Measurements from ENCODE around the gene AOAH.
A peak's percentile ranks its signal among the peaks of the same experiment; 100 is the strongest.
"Not testable (repeated sequence)": the region's sequence is repeated elsewhere in the genome, so short reads cannot be mapped to it uniquely, and the experiment has no call there.

The AOAH gene

DNA sequence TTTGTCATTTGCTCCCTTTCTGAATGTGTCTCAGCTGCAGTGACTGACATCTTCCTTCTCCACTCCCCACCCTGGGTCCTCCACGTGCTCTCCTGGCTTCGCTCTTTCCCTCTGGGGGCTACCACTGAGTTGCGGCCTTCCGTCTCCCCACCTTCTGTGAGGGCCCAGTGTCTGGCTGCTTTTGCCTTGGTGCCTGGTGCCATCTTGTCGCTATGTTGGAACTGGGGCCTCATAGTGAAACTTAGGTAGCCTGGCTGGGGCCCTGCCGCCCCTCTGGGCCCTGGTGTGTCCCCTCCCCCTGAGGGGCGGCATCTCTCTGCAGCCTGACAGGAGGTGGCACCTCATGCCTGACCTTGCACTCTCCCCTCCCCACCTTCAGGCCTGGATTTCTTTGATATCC, 190.6 kb downstream of the AOAH start:
- DNase-seq, result no peak

DNA sequence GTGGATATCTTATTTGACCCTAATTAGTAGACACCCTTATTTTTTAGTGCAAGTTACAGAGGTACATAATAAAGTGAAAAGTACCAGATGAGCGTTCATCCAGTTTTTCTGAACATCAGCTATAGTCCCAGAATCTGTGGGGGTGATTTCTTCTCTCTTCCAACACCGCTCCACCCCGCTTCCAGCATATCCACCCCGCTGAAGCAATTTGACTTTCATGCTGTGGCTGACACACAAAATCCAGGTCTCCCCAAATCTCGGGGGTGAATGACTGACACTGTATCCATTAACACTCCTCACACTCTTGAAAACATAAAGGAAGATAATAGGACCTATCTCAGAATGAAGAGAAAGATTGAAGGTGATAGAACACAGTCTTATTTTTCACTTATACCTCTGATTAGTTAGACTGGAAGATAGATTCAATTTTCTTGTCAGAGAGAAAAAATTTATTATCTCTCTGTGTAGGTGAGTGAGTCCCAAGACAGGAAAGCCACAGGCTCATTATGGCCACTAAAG, 191.3 kb downstream of the AOAH start:
- no peak for DNase-seq

DNA sequence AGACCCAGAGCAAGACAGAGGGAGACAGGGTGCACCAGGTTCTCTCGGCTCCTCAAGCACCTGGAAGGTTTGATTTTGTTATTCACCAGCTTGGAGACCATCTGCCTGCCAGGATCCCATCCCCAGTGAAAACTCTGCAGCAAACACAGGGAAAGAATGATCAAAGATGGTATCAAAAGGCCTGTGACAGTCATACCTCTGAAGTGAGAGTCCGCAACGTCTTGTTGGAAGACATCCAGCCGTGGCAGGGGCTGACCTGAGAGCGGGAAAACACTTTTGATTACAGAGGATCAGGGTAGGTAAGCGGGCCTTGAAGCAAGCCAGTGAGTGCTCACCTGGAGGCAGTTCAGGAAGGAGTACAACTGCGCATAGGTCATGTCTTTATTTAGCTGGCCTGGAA, 192.3 kb downstream of the AOAH start:
- no peak for DNase-seq

DNA sequence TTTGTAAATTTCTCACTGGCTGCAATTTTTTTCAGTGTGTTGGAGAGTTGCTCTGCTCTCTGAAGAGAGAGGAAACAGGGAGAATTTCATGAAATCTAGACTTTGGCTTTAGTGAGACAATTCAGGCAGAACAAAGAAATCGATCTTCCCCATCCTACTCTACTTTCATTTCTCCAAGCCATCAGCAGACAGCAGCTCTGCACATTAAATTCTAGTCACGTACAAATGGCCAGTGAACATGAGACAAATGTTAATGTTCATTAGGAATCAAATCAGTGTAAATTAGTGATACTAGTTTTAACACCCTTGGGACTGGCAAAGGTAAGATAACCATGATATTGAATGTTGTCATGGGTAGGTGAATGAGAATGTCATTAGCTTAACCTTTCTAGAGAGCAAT, 193.8 kb downstream of the AOAH start:
- no peak for DNase-seq

DNA sequence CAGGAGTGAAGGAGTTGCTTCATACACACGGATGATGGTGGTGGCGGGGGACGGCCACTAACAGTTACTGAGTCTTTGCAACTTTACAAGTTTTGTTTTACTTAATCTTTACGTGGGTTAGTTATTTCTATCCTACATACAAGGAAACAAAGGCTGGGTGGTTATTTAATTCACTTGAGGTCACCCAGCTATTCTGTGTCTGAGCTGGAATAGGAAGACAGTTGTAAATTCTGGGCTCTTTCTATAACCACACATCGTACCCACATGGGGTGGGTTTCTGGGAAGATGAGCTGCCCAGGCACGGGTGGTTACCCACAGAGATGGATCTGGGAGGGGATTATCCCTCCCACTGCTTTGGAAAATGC, 196.8 kb downstream of the AOAH start:
- no peak for DNase-seq

DNA sequence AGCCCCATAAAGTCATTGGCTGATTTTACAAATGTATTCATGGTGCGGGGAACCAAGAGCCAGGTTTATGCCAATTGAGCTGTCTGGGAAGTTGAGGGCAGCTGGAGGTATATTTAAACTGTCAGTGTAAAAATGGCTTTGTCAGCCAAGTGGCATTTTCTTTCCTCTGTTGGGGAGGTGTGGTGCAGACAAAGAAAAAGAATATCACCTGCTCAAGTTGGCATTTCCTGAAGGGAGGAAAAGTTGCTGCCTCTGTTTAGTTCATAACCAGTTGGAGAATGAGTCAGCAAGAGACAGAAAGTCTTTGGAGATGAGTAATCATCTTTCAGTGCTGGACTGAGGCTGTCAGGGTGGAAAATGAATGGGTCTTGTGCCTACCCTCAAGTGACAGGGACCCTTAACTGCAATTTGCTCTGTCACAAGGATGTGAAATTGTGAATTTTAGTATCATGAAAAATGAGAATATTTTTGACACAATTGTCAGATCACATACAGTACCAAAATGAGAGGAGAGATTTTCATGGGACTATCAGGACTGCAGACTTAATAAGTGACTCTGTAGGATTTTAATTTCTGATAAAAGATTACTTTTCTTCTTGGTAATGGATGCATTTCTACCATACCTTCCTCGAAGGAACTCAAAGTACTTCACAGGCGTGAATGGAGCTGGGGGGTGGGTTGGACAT, 197.3 kb downstream of the AOAH start:
- no peak for DNase-seq

DNA sequence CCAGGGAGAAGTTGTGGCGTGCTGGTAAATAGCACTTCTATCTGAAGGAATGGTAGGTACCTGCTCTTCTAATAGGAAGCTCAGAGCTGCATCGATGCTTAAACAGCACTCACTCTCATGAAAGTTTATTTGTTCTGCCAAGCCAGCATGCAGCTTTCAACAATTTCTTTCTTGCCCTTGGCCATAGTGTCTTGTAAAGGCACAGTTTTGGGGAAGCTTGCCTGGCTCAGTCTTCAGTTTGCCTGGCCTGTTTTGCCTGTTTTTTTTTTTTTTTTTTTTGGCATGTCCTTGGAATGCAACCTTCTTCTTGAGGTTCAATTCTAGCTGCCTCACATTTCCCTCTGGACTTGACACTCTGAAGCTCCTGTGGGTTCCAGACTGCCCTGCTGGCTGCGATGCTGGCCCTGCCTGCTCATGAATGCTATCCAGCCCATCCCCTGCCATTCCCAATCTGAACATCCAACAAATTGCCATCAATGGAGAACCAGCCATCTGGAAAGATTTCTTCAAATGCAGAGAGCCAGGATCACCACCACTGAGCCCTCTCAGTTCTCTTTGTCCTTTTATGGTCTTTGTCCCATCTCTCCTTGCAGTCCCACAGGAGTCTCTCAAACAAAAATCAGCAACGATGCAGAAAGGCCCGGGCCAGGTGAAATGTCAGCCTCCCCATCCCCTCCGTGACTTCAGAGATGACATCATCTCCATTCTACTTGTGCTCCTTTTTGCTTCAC, 200.8 kb downstream of the AOAH start:
- no peak for DNase-seq

DNA sequence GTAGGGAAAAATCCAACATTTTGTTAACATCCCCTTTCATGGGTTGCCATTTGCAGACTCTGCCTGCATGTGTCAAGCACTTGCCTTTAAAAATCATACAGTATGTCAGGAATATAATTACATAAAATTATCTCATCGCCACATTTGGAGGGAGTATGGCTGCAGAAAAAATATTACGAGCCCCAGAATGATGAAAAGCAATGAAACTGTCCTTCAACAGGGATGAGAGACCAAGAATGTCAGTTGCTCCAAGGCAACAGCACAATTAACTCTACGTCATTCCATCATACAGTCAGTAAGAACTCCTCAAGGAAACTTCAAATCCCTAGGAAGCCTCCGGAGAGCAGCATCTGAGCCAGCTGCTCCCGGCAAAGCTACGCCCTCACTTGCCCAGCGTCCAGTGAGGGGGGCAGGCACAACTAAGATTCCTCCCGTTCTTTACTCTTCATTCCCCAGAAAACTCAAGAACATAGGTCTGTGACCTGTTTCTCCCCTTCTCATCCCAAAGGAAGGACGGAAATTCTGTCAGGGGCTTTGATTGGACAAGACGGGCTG, 201.8 kb downstream of the AOAH start:
- DNase-seq, result peak; percentile 47

DNA sequence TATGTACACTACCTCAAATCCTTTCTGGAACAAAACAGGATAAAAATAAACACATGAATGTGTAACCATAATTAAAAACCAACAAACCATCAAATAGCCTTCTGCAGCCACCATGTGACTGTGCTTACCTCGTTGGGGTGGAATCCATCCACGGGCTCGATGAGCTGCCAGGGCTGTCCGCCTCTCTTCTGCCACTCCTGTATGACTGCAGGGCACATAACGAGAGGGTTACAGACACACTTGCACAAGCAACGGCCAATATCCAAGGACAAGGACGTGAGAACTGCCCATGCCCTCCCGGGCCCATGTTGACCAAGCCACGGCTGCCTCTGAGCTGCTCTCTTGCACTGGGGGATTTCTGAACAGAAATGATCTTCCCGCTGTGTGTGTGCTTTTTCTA, 202.4 kb downstream of the AOAH start:
- no peak for DNase-seq

DNA sequence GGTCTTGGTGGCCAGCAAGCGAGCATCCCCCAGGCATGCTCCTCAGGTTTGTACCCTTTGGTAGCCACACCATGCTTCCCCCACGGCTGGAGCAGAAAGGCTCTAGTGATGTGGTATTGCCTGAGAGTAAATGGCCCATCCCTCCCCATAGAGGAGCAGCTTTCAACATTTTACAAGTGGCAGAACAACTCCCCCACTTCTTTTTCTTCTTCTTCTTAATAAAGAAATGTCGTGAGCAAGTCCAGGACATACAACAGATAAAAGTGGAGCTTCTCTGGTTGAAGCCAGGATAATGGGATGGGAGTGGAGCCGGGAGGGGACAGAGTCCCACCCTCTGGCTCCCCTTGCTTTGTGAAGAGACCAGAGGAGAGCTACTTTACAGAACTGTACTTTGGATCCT, 203.2 kb downstream of the AOAH start:
- DNase-seq, result no peak

DNA sequence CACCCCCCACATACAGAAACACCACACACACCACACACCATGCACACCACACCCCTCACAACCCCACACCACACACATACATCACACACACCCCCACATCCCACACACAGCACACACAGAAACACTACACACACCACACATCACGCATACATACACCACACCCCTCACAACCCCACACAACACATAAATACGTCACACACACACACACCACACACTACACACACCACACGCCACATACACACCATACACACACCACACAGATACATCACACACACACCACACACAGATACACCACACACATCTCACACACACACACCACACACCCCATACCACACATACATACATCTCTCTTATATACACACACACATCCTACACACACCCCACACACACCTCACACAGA, 208.4 kb downstream of the AOAH start:
- no peak for DNase-seq

DNA sequence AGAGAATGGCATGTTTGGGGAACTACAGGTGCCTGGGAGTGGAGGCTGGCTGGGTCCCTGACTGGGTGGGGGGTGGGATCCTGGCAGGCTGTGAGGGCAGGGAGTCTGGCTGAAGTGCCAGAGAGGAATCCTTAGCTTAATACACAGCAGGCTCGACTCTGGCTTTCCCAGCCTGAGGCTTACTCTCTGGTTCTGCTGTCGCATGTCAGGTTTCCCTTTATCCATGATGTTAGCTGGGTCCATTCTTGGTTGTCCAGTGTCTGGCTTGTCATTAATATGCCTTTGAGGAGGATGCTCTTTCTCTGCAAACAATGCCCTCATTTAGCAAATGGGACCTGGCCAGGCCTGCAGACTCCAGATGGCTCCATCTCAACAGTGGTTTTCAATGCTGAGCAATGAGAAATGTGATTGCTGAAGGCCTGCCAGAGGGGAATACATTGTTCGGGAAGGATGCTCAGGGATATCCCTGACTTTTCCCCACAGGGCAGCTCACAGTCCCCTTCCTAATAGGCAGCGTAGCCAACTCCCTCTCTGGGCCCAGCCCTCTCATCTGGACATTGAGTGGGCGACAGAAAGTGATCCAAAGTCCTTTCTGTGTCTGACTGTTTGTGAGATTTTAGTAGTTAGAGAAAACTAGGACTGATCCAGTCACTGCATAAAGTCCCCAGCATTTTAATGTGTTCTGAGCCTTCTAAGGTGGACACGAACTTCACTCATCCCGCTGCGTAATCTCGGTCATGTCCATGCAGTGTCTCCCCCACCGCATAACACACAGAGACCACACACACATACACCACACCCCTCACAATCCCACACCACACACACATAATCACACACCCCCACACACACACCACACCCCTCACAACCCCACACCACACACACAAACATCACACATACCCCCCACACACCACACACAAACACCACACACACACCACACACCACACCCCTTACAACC, 209.7 kb downstream of the AOAH start:
- DNase-seq, result peak; percentile 23

DNA sequence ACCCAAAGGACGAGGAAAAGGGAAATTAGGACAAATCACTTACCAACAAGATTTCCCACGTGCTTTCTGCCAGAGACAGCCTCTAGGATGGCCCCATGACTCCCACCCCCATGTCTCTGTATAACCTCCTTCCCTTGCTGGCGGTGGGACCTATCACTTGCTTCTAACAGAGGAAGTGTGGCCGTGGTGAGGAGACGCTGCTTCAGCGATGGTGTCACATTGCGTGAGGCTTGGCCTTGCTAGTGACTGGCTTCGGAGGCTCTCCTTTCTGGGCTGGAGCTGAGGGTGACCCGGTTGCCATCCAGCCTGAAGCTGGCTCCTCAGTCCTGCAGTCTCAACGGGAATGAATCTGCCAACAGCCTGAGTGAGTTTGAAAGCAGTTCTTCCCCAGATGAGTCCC, 210.9 kb downstream of the AOAH start:
- DNase-seq, result no peak

DNA sequence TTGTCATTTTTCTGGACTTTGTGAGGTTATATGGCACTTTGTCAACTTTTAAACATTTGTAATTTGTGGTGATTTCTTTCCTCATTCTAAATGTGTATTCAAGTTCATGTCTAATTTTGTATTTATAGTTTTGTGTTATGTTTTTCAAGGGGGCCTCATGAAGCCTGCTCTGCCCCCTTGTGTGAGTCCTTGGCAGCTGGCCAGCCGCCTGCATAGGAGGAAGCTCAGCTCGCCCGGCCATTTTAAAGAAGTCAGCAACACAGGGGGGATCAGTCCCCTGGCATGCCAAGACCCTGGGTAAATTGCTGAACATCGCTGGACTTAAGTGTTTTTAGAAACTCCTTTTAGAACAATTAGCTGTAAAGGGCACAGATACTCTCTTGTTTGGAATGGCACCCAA, 211.7 kb downstream of the AOAH start:
- peak; percentile 37 for DNase-seq

DNA sequence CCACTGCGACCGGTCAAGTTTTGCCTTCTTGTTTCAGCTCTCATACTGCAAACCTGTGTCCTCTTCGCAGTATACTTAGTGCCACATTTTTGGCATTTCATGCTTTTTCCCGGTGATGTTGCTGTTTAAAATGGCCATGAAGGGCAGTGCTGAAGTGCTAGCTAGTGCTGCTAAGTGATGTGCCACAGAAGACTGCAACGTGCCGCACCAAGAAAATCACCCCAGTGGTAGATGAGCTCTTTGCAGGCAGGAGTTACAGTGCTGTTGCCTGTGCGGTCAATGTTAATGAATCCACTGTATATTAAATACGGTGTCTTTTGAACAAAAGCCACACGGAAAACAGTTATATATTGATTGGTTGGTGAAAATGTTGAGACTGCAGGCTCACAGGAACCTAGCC, 214.3 kb downstream of the AOAH start:
- no peak for DNase-seq

DNA sequence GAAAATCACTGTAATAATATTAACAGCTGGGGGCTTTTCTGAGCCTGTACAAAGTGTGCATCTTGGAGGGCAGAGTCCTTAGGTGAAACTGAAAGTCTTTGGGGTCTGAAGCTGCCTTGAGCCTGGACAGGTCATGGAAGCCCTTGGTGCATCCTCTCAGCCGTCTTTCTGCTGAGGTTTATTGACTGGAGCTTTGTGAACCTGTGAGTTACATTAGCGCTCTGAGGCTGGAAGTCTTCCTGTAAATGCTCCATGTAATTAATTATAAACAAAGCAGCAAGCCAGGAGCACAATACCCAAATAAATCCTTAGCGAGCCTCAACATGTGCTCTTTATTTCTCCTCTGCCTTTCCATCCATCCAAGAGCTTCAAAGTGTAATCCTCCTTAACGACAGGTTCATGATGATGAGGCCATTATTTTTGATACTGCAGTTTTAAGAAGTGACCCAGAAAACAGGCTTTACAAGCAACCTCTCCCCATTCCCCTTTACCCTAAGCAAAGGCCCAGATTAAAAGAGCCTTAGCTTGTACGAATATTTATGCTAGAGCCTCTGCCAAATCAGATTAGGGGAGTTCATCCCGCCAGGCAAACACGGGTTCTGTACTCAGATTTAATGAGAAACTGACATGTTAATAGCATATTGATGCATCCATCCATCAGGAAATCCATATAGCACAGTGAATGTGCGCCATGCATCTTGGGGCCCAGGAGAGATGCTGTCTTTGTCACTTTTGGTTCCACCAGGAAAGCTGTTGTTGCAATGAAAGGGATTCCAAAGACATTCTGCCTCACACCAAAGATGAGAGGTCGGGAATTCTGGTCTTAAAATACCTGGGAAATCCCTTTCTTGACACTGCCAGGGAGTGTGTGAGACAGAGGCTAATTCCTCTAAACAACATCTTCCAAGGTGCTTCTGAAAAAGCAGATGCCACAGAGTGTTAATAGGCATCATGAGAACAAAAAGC, 216.5 kb downstream of the AOAH start:
- DNase-seq, result peak; percentile 43

DNA sequence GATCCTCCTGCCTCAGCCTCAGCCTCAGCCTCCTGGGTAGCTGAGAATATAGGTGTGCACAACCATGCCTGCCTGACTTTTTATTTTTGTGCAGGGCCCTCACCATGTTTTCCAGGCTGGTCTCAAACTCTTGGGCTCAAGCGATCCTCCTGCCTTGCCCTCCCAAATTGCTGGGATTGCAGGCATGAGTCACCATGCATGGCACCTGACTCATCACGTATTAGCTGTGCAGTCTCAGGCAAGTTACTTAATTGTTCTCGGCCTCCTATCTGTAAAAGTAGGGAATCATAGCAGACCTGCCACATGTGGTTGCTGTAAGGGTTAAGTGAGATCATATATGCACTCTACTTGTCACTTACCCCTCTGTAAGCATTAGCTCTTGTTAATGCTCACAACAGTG, 217.5 kb downstream of the AOAH start:
- DNase-seq, result no peak

DNA sequence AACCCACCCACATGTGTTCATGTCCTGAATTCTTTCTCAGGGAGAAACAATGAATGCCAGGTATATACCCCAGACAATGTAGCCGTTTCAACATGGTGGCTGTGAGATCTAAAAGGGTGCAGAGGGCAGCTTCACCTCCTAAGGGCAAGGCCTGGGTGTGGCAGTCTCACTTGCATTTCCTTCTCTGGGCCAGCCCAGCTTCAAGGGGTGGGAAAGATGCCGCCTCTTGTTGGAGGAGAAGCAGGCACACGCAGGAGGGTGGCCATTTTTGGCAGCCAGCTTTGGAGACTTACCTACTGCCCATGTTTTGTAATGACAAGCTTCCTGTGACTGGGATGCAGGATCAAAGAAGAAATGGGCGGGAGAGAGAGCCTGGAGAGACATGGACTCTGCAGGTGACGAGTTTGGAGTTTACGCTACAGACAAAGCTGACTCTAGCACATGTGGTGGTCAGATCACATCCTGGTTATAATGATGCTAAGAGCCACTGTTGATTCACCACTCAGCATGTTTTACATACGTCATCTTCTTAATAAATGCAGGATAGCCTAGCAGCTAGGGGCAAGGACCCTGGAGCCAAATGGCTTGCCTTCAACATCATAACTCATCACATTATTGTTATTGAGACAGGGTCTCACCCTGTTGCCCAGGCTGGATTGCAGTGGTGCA, 218.0 kb downstream of the AOAH start:
- DNase-seq, result no peak

DNA sequence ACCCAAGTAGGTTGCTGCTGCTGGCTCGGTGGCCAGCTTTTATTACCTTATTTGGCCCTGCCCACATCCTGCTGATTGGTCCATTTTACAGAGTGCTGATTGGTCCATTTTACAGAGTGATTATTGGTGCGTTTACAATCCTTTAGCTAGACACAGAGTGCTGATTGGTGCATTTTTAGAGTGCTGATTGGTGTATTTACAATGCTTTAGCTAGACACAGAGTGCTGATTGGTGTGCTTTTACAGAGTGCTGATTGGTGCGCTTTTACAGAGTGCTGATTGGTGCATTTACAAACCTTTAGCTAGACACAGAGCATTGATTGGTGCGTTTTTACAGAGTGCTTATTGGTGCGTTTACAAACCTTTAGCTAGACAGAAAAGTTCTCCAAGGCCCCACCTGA, 219.7 kb downstream of the AOAH start:
- DNase-seq, result not testable (repeated sequence)

DNA sequence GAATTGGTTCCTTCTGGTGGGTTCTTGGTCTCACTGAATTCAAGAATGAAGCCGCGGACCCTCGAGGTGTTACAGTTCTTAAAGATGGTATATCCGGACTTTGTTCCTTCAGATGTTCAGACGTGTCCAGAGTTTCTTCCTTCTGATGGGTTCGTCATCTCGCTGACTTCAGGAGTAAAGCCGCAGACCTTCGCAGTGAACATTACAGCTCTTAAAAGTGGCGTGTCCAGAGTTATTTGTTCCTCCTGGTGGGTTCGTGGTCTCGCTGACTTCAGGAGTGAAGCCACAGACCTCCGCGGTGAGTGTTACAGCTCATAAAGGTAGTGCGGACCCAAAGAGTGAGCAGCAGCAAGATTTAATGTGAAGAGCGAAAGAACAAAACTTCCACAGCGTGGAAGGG, 220.1 kb downstream of the AOAH start:
- DNase-seq, result not testable (repeated sequence)

DNA sequence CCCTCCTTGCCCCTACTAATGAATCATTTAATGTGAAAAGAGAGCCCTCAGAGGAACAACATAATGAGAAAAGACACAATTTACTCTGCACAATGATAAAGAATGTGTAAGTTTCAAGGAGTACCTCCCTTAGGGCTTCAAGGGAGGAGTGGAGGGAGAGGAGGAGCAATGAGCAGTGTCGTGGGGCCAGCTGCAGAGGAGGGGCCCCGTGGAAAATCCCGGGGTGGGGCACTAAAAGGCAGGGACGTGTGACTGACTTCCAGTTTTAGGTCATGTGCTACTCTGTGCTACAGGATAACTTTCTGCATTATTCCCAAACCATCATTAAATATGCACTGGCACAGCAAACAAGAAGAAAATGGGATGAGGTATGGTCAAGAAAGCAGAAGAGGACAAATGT, 226.5 kb downstream of the AOAH start:
- no peak for DNase-seq
